GM19240 (cell line): ENCODE results near the gene TGFBR3.
A peak's percentile ranks its signal among the peaks of the same experiment; 100 is the strongest.

ENCODE experiments used
- DNase-seq: peaks from one replicate; pipeline ENCODE4 v3.0.0; 2011; ENCODE audit warnings: low spot score; ENCODE audit not compliant: insufficient read length

TGFBR3 gene

DNA sequence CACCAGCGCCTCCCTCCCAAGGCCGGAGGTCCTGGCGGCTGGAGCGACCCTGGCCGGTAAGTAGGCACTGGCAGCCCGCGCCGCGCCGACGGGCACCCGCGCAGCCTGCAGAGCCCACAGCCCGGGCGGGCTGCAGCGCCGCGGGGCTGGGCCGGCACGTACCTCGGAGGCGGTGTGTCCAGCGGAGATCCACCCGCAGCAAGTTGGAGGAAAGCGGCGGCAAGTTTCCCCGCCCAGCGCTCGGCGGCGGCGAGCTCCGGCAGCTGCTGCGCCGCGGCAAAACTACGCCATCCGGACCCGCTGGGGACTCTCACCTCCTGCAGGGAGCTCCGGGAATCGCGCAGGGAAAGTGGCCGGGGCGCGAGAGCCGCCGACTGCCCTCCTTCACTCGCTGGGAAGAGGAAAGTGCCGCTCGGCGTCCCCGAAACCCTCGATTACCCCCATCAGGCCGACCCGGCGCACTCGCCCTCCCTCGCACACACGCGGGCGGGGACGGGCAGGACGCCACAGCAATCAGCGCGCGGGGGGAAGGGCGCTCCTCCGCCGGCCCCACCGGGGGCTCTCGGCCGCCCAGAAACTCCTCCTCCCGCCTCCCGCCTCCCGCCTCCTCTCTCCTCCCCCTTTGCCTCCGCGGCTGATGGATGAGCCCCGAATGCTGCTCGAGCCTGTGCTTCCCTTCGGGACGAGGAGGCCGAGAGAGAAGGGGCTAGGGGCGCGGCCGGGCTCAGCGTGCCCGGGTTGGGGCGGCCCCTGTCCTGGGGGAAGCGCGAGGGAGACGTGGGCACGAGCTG, at the start of gene TGFBR3:
Gene TGFBR3 (minus strand): TSS at position 436 of the 791 bp plus-strand sequence. CDS start 24,620 bp downstream, outside the sequence.
- DNase-seq = peak; percentile 42

DNA sequence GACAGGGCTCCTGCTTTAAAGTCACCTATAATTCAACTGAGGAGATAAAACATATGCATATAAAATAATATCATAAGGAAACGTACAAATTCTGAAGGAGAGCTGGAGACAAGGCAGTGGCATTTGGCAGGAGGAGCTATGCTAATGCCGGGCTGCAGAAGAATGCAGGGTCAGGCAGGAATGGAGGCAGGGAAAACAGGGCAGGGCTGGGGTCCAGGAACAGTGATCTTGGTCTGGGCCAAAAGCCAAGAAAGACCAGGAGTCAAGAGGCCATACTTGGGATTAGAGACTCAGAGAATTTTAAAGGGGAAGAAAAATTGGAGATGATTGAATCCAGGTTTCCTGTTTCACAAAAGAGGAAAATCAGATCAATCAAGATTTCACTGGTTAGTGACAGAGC, 43.3 kb upstream of the TGFBR3 start:
- DNase-seq = no peak

DNA sequence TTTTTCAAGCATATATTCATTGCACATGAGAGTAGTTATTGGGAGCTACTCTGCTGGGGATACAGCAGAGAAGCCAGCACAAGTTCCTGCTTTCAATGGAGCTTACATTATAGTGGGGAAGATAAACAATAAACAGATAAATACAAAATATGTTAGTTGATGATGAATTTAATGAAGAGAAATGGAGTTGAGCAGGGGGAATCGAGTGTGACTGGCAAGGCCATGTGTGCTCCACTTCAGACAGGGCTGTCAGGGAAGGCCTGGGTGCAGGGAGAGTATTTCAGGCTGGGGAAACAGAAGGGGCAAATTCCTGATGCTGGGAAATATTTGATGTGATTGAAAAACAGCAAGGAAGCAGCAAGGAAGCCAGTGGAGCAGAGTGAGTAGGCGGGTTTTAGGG, 42.1 kb upstream of the TGFBR3 start:
- DNase-seq = no peak

DNA sequence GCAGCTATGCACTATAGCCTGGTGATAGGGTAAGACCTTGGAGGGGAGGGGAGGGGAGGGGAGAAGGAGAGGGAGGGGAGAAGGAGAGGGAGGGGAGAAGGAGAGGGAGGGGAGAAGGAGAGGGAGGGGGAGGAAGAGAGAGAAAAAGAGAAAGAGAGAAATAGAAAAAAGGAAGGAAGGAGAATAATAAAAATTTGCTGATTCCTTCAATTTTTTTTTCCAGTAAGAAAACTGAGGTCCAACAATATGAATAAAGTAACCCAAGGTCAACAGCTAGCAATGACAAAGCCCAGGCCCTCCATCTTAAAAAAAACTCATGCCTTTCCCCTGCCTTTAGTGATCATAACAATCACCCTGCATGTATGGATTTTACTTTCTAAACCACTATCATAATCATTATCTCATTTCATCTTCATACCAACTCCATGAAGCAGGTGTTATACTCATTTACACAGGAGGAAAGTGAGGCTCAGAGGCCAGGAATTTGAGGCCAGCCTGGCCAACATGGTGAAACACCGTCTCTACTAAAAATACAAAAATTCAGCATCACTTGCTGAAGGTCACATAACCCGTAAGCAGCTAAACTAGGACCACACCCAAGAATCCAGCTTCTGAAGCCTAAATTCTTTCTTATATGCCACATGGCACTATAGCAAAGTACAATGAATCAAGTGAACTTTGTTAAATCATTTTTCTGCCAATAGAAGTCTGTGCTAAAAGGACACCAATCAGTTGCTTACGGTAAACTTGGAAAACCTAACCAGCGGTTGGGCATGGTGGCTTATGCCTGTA, 39.9 kb upstream of the TGFBR3 start:
- no peak for DNase-seq

DNA sequence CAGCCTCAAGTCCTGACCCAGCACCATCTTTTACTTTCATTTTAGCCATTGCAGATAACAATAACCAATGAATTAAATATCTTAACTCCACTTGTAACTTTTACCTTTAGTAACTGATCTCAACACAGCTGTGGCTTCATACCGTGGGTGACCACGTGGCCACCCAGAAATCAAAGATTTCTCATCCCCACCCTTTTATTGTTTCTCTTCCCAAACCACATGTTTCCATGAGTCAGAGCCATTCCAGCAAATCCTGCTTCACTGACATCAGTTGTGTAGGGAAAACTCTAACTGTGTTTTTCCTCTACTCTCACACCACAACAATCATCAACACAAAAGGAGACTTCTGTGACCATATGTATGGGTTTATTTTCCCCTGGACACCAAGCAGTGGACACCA, 38.2 kb upstream of the TGFBR3 start:
- no peak for DNase-seq

DNA sequence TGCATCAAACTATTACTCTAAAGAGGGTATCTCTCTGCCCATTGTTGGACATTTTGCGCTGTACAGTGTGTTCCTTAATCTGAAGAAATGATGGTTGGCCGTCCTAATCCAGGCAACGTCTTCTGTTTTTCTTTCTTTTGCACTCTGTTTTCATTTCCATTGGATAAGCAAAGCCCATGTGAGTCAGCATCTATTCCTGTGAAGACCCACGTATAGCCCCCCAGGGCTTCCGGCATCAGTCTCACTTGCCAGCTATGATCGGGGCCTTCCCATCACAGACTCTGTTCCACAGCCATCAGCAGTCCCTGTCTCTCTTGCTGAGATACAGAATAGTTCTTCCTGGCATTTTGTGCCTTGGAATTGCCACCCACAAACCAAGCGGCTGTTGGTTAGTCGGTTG, 34.0 kb upstream of the TGFBR3 start:
- no peak for DNase-seq

DNA sequence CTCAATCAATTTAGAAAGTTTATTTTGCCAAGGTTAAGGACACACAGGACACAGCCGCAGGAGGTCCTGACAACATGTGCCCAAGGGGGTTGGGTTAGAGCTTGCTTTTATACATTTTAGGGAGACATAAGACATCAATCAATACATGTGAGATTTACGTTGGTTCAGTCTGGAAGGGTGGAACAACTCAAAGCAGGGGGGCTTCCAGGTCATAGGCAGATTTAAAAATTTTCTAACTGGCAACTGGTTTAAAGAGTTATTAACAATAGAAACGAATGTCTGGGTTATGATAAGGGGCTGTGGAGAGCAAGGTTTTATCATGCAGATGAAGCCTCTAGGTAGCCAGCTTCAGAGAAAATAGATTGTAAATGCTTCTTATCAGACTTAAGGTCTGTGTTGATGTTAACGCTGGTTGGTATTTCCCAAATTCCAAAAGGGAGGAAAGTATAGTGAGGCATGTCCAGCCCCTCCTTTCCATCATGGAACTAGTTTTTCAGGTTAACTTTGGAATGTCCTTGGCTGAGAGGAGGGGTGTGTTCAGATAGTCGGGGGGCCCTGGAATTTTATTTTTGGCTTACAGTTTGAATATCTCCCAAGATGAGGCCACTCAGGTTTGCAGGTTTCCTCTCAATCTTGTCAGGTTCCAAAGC, 31.0 kb upstream of the TGFBR3 start:
- no peak for DNase-seq

DNA sequence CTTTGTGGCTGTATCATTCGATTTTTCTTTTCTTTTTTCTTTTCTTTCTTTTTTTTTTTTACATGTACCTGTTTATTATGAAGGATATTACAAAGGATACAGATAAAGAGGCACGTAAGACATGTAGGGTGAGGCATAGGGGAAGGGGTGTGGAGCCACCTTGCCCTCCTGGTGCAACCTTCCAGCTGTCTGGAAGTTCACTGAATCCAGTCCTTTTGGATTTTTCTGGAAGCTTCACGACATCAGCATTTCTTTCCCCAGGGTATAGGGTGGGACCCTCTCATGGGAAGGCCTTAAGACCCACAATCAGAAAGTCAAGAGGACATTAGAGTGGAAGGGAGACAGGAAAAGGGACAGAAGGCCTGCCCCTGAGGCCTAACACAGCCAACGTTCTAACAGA, 30.1 kb upstream of the TGFBR3 start:
- no peak for DNase-seq

DNA sequence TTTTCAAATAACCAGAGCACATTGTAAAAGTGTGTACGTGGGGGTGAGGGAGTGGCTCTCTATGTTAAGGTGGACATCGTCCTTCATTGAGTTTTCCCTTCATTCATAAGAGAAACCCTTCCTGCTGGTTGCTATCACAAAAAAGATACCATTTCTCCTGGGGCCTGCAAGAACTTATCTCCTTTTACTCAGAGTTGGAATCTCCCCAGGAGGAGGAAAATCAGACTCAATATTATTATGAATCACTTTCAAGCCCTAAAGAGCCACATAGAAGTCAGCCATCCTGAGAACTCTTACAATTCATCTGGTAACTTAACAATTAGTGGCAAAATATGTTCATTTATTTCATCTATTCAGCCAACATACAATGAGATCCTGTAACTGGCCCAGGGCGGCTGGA, 27.1 kb upstream of the TGFBR3 start:
- no peak for DNase-seq

DNA sequence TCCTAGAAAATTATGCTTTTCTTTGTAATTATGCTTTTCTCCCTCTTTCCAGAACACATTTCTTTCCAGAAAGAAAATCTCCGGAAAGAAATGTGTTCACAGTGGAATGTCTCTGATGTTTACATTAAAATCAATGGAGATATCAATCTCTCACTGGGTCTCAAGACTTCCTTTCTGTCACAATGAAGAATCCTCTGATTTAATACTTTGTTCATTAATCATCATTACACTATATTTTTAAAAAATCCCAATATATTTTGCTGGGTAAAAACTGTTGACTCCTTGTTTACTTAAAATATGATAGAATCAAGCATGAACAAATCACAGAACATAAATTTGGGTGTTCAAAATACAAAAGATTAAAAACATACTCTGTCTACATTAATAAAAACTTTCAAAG, 26.3 kb upstream of the TGFBR3 start:
- no peak for DNase-seq

DNA sequence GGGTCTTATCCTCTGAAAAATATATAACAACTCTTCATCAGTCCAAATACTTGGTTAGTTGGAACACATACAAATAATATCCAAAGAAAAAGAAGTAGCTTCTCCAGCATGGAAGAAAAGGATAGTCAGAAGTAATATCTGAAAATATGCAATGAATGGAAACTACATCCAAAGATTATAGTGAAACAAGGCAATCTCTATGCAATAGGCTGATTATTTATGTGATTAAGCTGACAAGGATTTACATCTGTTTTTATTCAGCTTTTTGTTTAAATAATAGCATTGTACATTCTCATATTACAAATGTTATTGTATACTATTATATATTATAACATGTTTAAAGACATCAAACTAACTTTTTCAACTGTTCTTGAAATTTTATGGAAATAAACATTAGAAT, 15.3 kb upstream of the TGFBR3 start:
- DNase-seq = no peak

DNA sequence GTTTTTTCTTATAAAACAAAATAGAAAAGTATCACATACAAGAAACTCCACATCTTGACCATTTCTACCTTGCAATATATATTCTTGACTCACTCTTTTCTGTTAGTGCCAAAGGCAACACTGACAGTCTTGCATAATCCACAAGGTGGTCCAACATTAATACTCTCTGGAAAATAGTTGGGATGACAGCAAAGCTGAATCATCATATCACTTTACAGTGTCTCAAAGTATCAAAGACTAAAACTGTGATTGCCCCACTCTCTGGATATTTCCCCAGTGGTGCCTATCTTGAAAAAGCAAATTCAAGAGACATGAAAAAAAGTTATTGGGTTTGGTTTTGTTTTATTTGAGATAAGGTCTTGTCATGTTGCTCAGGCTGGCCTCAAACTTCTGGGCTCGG, 14.6 kb upstream of the TGFBR3 start:
- DNase-seq = no peak

DNA sequence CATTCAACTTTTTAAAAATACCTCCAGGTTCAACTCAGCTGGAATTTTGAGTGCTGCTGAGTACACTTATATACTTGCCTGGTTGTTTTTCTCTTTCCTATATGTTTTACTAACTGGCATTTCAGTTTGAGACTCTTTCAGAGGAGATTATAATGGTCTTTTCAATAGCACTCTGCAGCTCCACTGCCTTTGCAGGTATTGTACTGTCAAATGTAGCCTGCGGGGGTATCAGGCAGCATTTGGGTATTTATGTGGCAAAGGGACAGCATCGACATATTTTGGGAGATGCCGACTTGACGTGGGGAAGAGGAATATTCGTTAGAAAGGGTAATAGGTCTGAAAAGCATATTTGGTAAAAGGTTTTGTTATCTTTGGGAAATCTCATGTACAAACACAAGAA, 11.1 kb upstream of the TGFBR3 start:
- DNase-seq = no peak

DNA sequence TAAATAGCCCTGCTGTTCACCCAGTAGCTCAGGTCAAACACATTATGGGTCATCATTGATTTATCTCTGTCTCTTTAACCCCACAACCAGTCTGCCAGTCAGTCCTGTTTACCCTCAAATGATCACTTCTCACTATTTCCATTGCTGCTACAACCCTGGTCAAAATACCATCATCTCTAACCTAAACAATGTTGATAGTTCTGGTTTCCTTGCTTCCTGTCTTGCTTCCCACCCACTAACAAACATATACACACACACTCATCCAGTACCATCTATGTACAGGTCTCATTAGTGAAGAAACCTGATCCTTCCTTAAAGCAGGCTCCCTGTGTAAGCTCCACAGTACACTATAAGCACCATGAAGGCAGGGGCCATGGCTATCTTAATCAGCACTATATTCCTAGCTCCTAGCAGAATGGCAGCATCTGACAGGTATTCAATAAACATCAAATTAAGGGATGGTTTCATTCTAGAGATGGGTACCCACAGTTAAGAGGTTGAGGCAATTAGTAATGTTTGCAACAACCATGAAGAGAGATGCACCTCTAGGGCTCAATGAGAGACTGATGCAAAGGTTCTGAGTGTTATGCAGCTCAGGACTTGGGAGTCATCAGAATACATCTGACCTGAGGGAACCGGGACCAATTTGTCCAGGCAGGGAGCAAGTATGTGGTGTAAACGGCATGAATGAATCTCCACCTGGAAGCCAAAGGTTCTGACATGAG, 10.0 kb upstream of the TGFBR3 start:
- DNase-seq = no peak

DNA sequence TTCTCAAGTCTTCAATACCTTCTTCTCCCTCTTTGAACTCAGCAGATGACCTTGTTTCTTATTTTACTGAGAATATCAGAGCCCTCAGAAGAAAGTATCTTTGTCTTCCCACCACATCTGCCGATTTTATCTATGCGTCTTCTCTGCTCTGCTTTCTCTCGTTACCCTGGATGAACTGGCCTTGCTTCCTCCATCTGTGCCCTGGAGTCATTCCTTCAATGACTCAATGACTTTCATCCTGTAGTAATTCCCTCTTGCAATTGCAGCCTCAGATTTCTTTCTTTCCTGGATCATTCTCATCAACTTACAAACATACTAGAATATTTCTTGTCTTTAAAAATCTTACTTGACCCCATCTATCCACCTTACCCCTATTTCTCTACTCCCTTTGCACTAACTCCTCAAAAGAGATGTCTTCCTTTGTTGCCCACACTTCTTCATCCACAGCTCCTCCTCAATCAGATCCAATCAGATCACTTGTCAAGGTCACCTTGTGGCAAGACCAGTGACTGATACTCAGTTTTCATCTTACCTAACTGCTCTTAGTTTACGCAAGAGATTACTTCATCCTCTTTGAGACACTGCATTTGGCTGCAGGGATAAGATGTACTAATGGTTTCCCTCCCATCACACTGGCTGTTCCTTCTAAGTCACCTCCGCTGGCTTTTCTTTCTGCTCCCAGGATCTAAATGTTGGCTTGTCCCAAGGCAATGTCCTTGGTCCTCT, 8.2 kb upstream of the TGFBR3 start:
- DNase-seq = no peak

DNA sequence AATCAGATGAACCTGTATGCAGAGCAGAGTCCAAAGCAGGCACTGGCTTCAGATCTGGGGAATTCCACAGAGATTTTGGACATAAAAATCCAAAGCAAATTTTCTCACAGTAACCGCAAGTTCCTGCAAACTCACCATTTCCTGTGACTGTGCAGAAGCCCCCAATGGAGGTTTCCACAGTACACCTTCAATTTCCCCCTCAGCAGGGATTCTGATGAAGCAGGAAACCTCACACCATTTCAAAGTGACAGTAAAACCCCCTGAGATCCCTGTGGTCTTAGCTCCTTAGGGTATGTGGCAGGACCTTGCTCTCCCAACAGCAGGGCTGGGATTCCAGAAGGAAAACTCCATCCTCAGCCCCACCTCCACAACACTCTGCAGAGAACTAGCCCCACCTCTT, 6.0 kb upstream of the TGFBR3 start:
- DNase-seq = no peak

DNA sequence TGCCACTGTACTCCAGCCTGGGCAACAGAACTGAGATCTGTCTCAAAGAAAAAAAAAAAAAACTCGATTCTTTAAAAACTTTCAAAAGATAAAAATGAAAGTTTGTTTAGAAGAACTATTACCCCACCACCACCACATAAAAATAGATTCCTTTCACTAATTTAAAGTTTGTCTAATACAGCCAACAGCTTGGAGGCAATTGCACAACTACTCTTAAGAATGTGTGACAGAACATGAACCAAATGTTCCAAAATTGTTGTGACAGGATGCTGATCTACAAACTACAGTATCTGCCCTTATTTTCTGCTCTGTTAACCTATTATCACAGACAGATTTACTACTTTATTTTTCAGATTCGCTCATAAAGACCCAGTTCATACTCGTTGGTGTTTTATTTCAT, 5.5 kb upstream of the TGFBR3 start:
- no peak for DNase-seq

DNA sequence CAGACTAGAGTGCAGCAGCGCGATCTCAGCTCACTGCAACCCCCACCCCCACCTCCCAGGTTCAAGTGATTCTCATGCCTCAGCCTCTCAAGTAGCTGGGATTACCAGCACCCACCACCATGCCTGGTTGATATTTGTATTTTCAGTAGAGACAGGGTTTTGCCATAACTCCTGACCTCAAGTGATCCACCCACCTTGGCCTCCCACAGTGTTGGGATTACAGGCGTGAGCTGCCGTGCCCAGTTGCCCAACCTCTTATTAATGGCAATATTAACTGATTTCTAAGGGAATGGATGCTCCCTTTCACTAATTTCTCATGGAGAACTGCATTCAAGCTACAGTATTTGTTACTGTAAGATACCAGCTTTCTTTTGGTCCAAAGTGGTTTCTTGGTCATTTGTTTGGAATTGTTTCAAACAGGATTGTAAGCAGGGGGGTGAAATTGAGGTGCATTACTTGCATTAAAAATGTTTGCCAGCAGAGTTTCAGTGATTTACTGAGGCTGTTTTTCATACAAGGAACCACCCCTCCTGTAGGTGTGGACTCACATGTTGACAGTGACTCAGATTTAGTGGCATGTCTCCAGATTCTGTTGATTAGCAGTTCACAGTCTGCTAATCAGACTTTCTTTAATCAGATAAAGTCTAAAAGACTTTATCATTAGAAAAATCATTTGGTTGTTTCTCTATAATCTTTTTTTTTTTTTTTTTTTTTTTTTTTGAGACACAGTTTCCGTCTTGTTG, 3.9 kb upstream of the TGFBR3 start:
- no peak for DNase-seq

DNA sequence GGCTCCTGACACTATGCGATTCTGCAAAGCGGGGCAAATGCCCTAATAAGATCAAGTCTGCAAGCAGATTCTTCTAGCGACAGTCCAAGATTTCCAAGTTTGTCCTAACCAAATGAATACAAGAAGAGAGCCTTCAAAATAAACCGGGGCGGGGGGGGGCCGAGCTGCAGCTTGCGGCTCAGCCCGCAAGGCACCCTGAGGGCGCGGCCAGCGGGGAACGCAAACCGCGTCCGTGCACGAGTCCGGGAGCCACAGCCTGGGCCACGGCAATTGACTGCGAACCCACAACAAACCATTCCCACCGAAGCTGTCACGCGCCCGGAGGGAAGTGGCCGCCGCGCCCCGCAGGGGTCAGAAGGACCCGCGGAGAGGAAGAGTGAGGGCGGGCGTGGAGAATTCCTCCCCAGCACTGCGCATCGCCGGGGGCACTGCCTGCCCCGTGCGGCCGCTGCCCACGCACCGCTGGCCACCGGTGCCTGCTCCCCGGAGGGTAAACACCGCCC, 687 bp downstream of the TGFBR3 start:
- no peak for DNase-seq
